ENCODE measurements around the gene KCNH1.

The KCNH1 gene

GRCh38 chr1:210920258-210920657 lies 213.7 kb downstream of the KCNH1 start:
- no peak for TF ChIP-seq CTCF (IDR thresholded peaks at IDR 0.05; ENCODE audit: extremely low read depth, missing control alignments)
- DNase-seq (ENCODE audit: low spot score) = no peak

- DNase-seq (ENCODE audit: low spot score) = no peak
- TF ChIP-seq CTCF (IDR thresholded peaks at IDR 0.05; ENCODE audit: extremely low read depth, missing control alignments) = no peak
Measured at GRCh38 chr1:210918893-210919292, 215.1 kb downstream of the KCNH1 start.

GRCh38 chr1:210917560-210918169 lies 216.3 kb downstream of the KCNH1 start:
- no peak for TF ChIP-seq CTCF (IDR thresholded peaks at IDR 0.05; ENCODE audit: extremely low read depth, missing control alignments)
- DNase-seq (ENCODE audit: low spot score) = no peak

DNA sequence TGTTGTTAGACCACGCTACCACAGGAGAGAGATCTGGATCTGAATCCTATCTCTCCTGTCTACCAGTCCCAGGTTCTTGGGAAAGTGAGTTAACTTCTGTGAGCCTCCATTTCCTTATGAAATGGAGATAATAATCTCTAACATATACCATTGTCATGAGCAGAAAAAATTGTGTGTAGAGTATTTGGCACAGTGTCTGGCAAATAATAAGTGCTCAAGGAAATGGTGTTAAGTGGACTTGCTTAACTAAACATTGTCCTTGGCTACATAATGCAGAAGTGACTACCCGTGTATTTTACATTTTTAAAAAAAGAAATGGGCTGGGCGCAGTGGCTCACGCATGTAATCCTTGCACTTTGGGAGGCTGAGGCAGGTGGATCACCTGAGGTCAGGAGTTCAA lies 217.4 kb downstream of the KCNH1 start:
- TF ChIP-seq CTCF (IDR thresholded peaks at IDR 0.05; ENCODE audit: extremely low read depth, missing control alignments) = no peak
- no peak for DNase-seq (ENCODE audit: low spot score)

- no peak for DNase-seq (ENCODE audit: low spot score)
- TF ChIP-seq CTCF (IDR thresholded peaks at IDR 0.05; ENCODE audit: extremely low read depth, missing control alignments) = no peak
Measured at GRCh38 chr1:210915890-210916507, 217.9 kb downstream of the KCNH1 start.

- no peak for TF ChIP-seq CTCF (IDR thresholded peaks at IDR 0.05; ENCODE audit: extremely low read depth, missing control alignments)
- DNase-seq (ENCODE audit: low spot score) = no peak
Measured at GRCh38 chr1:210912752-210913151, 221.2 kb downstream of the KCNH1 start.

GRCh38 chr1:210910020-210910575 lies 223.8 kb downstream of the KCNH1 start:
- no peak for DNase-seq (ENCODE audit: low spot score)
- no peak for TF ChIP-seq CTCF (IDR thresholded peaks at IDR 0.05; ENCODE audit: extremely low read depth, missing control alignments)
